Measurements from ENCODE around the gene MGRN1.

The MGRN1 gene

DNA sequence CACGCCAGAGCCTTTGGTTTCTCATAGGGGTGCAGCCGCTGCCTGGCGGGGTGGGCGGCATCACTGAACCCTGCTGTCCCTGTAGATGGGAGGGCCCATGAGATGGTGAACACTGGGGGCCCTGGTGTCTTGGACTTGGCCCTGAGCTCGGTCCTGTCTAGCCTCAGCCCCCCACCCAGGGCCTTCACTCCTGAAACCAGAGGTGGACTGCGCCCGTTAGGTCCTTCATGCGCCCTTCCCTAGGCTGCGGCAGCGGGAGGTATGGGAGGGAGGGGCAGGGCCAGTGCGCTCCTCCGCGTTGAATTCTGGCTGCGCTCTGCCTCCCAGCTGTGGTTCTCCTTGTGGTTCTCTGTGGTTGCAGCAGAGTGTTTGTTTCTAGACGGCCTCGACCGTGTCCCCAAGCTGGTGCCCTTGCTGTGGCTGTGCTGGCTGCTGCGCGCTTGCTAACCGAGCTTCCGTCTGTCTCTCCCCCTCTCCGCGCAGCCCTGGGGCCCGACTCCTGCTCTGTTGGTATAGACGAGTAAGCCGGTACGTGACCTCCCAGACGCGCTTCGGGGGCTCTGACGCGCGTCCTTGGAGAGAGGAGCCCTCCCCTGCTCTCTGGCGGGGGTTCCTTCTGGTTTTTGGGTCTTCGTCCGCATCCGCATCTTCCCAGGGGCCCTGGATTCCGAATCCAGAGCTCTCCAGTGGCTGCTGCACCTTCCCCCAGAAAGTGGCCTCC lies 61.3 kb downstream of the MGRN1 start:
- no peak for DNase-seq (ENCODE audit: low read depth in 1 of 2, low spot score in 1 of 2)

GRCh38 chr16:4686497-4687210 lies 62.0 kb downstream of the MGRN1 start:
- DNase-seq (ENCODE audit: low read depth in 1 of 2, low spot score in 1 of 2): no peak

DNA sequence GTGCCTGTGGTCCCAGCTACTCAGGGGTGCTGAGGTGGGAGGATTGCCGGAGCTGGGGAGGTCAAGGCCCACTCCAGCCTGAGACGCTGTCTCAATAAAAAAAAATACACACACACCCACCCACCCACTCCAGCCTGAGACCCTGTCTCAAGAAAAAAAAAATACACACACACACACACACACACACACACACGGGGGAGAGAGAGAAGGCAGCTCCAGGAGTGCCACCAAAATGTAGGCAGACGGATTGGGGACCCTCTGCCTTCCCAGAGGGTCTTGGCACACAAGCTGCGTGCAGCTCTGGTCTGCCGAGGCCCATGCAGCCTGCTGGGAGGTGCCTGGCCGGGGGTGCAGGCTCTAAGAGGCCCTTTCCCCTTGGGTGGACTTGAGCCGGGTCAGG lies 62.8 kb downstream of the MGRN1 start:
- DNase-seq (ENCODE audit: low read depth in 1 of 2, low spot score in 1 of 2): no peak

- DNase-seq (ENCODE audit: low read depth in 1 of 2, low spot score in 1 of 2): no peak
These were observed 63.5 kb downstream of the MGRN1 start for GRCh38 chr16:4687946-4688673.

- DNase-seq (ENCODE audit: low read depth in 1 of 2, low spot score in 1 of 2): no peak
These were observed 64.0 kb downstream of the MGRN1 start for GRCh38 chr16:4688674-4689045.

GRCh38 chr16:4689091-4689671 lies 64.6 kb downstream of the MGRN1 start:
- no peak for DNase-seq (ENCODE audit: low read depth in 1 of 2, low spot score in 1 of 2)

- no peak for DNase-seq (ENCODE audit: low read depth in 1 of 2, low spot score in 1 of 2)
These were observed 65.5 kb downstream of the MGRN1 start for GRCh38 chr16:4689864-4690704.

DNA sequence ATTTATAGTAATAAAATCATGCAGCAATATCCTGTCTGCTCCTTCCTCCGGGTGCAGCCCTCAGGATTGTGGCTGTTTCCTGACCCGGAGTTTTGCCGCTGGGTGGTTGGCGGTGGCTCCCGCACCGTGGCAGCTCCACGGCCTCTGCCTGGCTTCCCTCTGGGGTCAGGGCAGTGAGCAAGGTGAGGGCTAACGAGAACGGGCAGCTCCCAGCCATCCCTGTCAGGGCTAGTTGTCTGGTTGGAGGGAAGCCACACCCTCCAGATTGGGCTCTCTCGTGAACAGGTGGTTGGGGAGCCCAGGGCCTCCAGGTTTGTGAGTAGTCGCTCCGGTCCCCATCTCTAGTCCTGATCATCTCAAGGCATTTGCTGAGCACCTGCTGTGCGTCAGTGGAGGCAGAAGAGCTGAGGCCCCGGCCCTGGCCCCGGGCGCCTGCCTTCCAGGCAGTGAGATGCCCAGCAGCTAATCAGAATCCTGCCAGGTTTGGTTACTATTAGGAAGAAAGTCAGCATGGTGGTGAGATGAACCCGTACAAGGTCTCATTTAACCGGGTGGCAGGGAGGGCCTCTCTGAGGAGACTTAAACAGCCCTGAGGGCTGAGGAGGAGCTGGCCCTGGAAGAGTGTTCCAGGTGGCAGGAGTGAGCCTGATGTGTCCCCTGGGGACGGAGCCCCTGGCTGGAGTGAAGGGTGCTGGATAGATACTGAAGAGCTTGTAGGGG lies 66.5 kb downstream of the MGRN1 start:
- no peak for DNase-seq (ENCODE audit: low read depth in 1 of 2, low spot score in 1 of 2)

DNA sequence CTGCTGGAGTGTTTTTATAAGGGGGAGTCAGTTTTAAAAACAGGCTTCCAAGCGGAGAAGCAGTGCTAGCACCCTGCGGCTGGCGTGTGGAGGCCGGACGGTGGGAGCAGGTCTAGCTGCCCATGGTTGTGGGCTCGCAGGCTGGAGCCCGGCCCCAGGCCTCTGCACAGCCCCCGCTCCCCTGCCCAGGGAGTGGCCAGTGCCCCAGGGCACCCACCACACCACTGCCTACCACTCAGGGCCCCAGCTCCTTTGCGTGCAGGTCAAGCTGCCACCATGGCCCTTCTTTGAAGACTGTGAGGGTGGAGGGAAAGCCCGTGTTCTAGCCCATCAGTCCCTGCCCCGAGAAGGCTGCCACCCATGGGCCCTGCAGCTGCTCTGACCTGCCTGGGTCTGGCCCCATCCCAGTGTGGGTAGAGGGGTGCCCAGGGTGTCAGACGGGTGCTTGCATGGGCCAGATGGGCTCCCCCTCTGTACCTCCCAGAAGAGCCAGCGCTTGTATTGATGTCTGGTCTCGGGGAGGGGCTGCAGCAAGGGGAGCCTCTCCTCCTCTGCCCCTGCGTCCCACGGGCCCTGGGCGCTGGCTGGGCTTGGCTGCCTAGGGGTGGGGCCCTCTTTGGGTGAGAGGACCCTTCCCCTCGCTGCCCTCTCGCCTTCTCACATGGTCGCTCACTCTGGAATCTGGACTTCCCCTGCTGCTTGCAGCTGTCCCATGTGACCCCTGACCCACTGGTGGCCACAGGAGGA lies 67.2 kb downstream of the MGRN1 start:
- DNase-seq (ENCODE audit: low read depth in 1 of 2, low spot score in 1 of 2): no peak

DNA sequence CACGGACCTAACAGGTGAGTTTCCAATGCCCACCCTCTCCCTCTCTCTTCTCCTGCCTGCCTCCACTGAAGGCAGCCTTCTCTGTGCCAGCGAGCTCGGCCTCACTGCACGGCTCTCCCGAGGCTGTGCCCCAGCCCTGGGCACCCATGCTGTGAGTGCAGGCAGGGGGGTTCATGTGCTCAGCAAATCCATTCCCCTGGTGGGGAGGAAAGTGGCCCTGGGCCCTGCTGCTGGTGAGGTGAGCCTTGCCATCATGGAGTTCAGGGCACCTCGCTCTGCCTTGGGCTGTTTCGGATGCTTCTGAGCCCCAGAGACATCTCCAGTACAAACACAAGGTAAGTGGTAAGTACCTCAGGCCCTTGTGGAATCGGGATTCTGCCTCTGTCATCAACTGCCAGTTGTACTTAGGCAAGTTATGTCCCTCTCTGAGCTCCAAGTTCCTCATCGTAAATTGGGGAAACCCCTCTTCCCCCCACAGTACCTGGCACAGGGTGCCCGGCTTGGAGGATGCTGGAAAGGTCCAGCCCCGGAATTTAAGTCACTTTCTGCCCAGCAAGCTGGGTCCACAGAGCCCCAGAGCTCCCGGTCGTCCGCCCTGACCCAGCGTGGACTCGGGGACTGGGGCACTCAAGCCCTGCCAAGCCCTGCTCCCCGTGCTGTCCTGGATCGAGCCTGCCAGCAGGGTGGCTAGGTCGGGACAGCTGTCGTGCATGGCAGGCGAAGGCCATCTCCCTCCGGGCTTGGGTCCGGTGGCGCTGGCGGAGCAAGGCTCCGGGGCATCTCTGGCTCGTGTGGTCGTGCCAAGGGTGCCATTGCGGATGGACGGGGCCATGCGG lies 68.1 kb downstream of the MGRN1 start:
- DNase-seq (ENCODE audit: low read depth in 1 of 2, low spot score in 1 of 2): no peak

DNA sequence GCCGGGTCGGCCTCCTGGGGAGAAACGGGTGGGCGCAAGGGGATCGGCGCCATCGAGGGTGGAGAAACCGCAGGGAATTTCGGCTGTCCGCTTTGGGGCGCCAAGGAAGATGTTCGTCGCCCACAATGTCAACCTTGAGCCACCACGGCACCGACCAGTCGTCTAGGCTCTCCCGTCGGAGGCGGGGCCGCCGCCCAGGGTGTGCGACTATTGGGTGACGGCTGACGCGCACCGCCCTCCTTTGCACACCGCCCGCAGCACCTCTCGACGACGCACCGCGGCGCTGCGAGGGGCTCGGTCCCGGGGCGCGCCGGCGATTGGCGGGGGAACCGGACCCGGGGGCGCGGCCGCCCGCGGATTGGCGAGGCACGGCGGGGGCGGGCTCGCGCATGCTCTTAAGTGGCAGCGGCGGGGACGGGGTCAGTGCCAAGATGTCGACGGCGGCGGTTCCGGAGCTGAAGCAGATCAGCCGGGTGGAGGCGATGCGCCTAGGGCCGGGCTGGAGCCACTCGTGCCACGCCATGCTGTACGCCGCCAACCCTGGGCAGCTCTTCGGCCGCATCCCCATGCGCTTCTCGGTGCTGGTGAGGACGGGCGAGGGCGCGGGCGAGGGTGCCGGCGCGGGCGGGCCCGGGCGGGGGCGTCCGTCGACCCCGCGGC lies 68.8 kb downstream of the MGRN1 start, which contains the start of gene NUDT16L1:
TSS of gene NUDT16L1 (plus strand) at position 267 of the 660 bp plus-strand sequence. CDS start at position 432, 165 bp downstream.
- DNase-seq (ENCODE audit: low read depth in 1 of 2, low spot score in 1 of 2): peak; percentile 94 to 98

DNA sequence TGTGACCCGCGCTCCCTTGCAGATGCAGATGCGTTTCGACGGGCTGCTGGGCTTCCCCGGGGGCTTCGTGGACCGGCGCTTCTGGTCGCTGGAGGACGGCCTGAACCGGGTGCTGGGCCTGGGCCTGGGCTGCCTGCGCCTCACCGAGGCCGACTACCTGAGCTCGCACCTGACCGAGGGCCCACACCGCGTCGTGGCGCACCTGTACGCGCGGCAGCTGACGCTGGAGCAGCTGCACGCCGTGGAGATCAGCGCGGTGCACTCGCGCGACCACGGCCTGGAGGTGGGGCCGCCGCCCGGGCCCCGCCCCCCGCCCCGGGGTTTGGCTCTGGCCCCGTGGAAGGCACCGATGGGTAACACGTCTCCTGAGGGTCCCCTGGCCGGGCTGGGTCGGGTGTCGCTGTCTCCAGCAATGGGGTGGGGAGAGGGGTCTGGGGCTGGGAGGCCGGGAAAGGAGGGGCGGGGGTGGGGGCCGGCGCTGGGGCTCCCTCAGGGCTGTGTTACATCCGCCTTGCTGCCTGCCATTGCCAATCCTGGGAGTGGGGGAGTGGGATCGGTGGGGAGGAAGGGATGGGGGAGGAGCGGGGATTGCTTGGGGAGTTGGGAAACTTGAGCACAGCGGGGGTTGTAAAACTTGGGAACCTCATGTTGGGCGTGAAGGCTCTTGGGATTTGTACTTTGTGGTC lies 69.5 kb downstream of the MGRN1 start:
- peak in 1 of 2 donors; percentile 35 for DNase-seq (ENCODE audit: low read depth in 1 of 2, low spot score in 1 of 2)

DNA sequence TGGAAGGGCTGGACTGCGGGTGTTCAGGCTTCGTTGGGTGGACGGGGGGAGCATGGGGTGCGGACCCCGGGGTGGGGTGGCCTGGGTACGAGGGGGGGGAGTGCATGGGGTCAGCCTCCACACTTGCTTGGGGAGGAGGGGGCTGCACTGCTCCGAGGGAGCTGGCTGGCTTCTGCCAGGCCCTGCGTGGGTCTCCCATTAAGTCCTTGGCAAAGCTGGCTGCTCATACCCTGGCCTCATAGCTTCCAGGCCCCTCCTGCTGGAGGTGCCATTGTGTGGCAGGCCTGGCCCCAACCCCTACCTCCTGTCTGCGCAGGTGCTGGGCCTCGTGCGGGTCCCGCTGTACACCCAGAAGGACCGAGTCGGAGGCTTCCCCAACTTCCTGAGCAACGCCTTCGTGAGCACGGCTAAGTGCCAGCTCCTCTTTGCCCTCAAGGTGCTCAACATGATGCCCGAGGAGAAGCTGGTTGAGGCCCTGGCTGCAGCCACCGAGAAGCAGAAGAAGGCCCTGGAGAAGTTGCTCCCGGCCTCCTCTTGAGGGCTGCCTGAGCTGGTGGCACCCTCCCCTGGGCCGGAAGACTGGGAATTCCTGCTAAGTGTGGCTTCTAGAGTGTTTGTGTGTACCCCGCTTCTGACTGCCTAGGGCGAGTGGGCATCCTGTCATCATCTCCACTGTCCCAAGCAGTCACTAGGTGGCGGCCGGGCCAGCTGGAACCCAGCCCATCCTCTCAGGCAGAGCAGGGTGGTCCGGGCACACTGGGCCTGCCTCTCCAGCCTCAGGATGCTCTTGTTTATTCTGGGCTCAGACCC lies 70.2 kb downstream of the MGRN1 start:
- DNase-seq (ENCODE audit: low read depth in 1 of 2, low spot score in 1 of 2): no peak

DNA sequence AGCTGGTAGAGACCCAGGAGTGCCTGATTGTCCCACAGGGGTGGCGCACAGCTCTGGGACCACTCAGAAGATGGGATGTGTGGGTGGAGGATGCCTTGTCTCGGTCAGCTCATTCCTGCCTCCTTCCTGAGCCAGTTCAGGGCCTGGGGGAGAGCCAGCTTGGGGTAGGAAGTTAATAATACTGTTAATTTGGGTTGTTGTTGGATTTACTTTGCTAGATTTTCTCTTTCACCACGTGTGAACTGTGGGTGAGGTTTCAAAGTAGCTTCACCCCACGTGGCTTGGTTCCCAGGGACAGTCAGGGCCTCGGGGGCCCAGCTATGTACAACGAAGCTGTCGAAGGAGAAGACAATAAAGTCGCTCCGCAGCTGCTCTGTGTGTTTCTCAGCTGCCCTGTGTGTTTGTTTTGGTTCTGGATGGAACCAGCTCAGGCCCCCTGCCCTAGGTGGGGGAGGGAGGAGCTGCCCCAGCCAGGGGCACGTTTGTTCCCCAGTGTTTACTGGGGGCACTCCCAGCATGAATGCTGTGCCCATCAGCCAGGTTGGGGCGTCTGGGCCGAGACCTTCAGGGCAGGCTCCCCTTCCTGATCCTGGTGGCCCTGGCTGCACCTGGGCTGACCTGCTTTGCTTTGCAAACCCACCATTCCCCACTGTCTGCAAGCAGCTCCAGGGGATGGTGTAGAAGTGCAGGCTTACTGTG lies 71.0 kb downstream of the MGRN1 start:
- no peak for DNase-seq (ENCODE audit: low read depth in 1 of 2, low spot score in 1 of 2)

- DNase-seq (ENCODE audit: low read depth in 1 of 2, low spot score in 1 of 2): no peak
These were observed 71.7 kb downstream of the MGRN1 start for GRCh38 chr16:4696172-4696904.

Measured in activated T-helper 1 cell treated with anti-CD3 and anti-CD28 coated beads, Interleukin-2, amount 50 U/mL, for 16 hours (primary cell).